Suprapubic skin (tissue), 4 donors: ENCODE measurements around the gene ANGPTL8. TPM values are rescaled to one million over a fixed set of nuclear protein-coding genes. Genes with fewer than 3 reads are reported as not detected.
A peak's percentile ranks its signal among the peaks of the same experiment; 100 is the strongest.

Experiments
- DNase-seq, 2 donors: peaks; one replicate each; pipeline ENCODE4 v3.0.0-alpha.2; 2019; ENCODE audit warnings: low spot score in 2 of 2
- H3K27ac ChIP-seq: fragments of 200-600 bp; sonication (generic); one replicate; pipeline ENCODE4 v1.5.1; 2019
- H3K27me3 ChIP-seq: fragments of 200-600 bp; sonication (generic); one replicate; pipeline ENCODE4 v1.5.1; 2019
- H3K36me3 ChIP-seq: fragments of 200-600 bp; sonication (generic); one replicate; pipeline ENCODE4 v1.5.1; 2019
- H3K4me1 ChIP-seq: fragments of 200-600 bp; sonication (generic); one replicate; pipeline ENCODE4 v1.5.1; 2019
- H3K4me3 ChIP-seq: fragments of 200-600 bp; sonication (generic); one replicate; pipeline ENCODE4 v1.5.1; 2019; ENCODE audit warnings: mild to moderate bottlenecking
- H3K9me3 ChIP-seq: fragments of 200-600 bp; sonication (generic); one replicate; pipeline ENCODE4 v1.5.1; 2019
- EP300 ChIP-seq: sonication (generic); formaldehyde crosslinking; IDR thresholded peaks from one replicate; pipeline ENCODE4 v1.6.1; 2017; ENCODE audit warnings: antibody characterized with exemption
- POLR2A ChIP-seq, 2 donors: fragments of 450-650 bp; IDR thresholded peaks; one replicate each; pipeline ENCODE4 v1.6.1; 2017; ENCODE audit warnings: antibody characterized with exemption in 2 of 2, mild to moderate bottlenecking in 2 of 2, moderate library complexity in 2 of 2
- POLR2AphosphoS5 ChIP-seq, 3 donors: sonication (generic); formaldehyde crosslinking; IDR thresholded peaks; one replicate each; pipeline ENCODE4 v1.6.1; 2017; ENCODE audit warnings: antibody characterized with exemption in 3 of 3
- WGBS: methylation state at CpG from one replicate; pipeline ENCODE4 v1.1.5; 2018; 5-methylcytosine and 5-hydroxymethylcytosine counted together
- total RNA-seq, 4 donors: library from RNA; depleted of rRNA; stranded (reverse); fragments of >200 nt; gene quantifications; one replicate each; pipeline ENCODE4 v1.1.0, GENCODE V29; 2016
- TF ChIP-seq, protein P1 (sequence below), 2 donors: fragments of 200-600 bp in 1 of 2; fragments of 450-650 bp in 1 of 2; sonication (generic) in 1 of 2; IDR thresholded peaks; one replicate each; pipeline ENCODE4 v1.5.1; 2016 to 2019; ENCODE audit warnings: antibody characterized with exemption in 2 of 2, mild to moderate bottlenecking in 1 of 2, moderate library complexity in 1 of 2

The ANGPTL8 gene
- total RNA-seq, 4 donors from 2014 or later: not detected

DNA sequence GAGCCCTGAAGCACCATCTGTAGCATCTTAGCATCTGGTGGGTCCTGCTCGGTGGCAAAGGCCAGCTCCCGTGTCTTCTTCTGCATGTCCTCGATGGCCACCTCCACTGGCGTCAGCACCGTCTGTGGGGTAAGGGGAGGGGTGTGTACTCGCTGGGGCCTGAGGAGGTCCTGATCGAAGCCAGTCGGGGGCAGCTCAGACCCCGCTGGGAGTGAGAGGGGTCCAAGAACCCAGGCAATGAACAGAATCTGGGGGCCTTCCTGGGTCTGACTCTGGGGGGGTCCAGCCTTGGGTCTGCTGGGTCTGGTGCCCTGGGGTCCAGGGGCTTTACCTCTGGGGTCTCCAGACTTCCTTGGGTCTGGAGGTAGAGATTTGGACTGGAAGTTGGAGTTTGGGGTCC is 38.5 kb upstream of the ANGPTL8 start:
- Histone ChIP-seq H3K4me3 (no peak overlapping the region), H3K4me1 (peaks cover 53% of the 10 kb centered on the region), H3K27me3 (no peaks in the 10 kb centered on the region), H3K27ac (no peak overlapping the region), H3K36me3 (peaks cover 24% of the 10 kb centered on the region), H3K9me3 (no peaks in the 10 kb centered on the region)
- 89% methylated on average over 7 of the region's 9 CpGs for WGBS
- TF ChIP-seq POLR2A (IDR thresholded peaks at IDR 0.05): no peak
- no peak for TF ChIP-seq EP300
- no peak for TF ChIP-seq POLR2AphosphoS5 (IDR thresholded peaks at IDR 0.05)
- TF ChIP-seq, protein P1, sequence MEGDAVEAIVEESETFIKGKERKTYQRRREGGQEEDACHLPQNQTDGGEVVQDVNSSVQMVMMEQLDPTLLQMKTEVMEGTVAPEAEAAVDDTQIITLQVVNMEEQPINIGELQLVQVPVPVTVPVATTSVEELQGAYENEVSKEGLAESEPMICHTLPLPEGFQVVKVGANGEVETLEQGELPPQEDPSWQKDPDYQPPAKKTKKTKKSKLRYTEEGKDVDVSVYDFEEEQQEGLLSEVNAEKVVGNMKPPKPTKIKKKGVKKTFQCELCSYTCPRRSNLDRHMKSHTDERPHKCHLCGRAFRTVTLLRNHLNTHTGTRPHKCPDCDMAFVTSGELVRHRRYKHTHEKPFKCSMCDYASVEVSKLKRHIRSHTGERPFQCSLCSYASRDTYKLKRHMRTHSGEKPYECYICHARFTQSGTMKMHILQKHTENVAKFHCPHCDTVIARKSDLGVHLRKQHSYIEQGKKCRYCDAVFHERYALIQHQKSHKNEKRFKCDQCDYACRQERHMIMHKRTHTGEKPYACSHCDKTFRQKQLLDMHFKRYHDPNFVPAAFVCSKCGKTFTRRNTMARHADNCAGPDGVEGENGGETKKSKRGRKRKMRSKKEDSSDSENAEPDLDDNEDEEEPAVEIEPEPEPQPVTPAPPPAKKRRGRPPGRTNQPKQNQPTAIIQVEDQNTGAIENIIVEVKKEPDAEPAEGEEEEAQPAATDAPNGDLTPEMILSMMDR (IDR thresholded peaks at IDR 0.05): no peak
- no peak for DNase-seq

GRCh38 chr19:11201791-11202190 is 37.6 kb upstream of the ANGPTL8 start:
- H3K27me3 ChIP-seq: no peaks in the 10 kb centered on the region
- no peak for DNase-seq
- TF ChIP-seq POLR2A (IDR thresholded peaks at IDR 0.05): no peak
- TF ChIP-seq, protein P1 (IDR thresholded peaks at IDR 0.05): no peak
- no peak for TF ChIP-seq EP300
- TF ChIP-seq POLR2AphosphoS5 (IDR thresholded peaks at IDR 0.05): no peak
- no peak overlapping the region for H3K27ac ChIP-seq
- peaks cover 44% of the 10 kb centered on the region for H3K4me1 ChIP-seq
- WGBS: 96% methylated on average over 22 of the region's 24 CpGs
- no peak overlapping the region for H3K4me3 ChIP-seq
- no peaks in the 10 kb centered on the region for H3K9me3 ChIP-seq
- peaks cover 25% of the 10 kb centered on the region for H3K36me3 ChIP-seq

- H3K36me3 ChIP-seq: peaks cover 33% of the 10 kb centered on the region
- H3K4me3 ChIP-seq: no peak overlapping the region
- no peak for TF ChIP-seq POLR2AphosphoS5 (IDR thresholded peaks at IDR 0.05)
- no peak for TF ChIP-seq EP300
- TF ChIP-seq, protein P1 (IDR thresholded peaks at IDR 0.05): no peak
- no peak for TF ChIP-seq POLR2A (IDR thresholded peaks at IDR 0.05)
- WGBS: 87% methylated on average over 20 of the region's 20 CpGs
- no peaks in the 10 kb centered on the region for H3K9me3 ChIP-seq
- H3K4me1 ChIP-seq: peaks cover 41% of the 10 kb centered on the region
- no peak for DNase-seq
- peak overlapping the region; percentile 73 for H3K27ac ChIP-seq
- H3K27me3 ChIP-seq: no peaks in the 10 kb centered on the region
Observed at GRCh38 chr19:11202488-11203193, 36.8 kb upstream of the ANGPTL8 start.

GRCh38 chr19:11203194-11204075 is 36.0 kb upstream of the ANGPTL8 start:
- H3K27ac ChIP-seq: peak overlapping the region; percentile 73
- no peak overlapping the region for H3K4me3 ChIP-seq
- 41% methylated on average over 16 of the region's 17 CpGs for WGBS
- no peaks in the 10 kb centered on the region for H3K9me3 ChIP-seq
- no peaks in the 10 kb centered on the region for H3K27me3 ChIP-seq
- peak; percentile 86 to 89 for DNase-seq
- H3K36me3 ChIP-seq: peaks cover 38% of the 10 kb centered on the region
- TF ChIP-seq EP300 (no peak), POLR2AphosphoS5 (IDR thresholded peaks at IDR 0.05) (peak in 1 of 3 donors; percentile 53), POLR2A (IDR thresholded peaks at IDR 0.05) (no peak)
- TF ChIP-seq, protein P1 (IDR thresholded peaks at IDR 0.05): peak; percentile 63 to 78
- peaks cover 33% of the 10 kb centered on the region for H3K4me1 ChIP-seq

DNA sequence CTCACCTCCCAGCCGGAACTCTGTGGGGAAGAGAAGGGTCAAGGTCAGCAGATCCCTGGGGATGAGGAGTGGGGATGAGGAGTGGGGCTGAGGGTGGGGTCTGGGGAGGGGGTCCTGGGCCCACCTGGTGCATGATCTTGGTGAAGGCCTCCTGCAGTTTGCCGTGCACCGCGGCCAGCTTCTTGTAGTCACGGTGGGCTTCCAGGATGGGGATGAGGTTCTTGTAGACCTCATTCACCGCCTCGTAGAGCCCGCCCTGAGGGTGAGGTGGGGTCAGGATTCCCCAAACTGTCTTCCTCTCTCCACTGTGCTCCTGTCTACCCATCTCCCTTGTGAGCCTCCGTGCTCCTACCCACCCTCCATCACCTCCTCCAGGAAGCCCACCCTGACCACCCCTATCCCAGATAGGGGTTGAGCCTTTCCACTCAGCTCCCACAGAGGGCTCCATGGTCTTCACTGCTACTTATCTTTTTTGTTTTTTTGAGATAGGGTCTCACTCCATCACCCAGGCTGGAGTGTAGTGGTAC is 35.3 kb upstream of the ANGPTL8 start:
- H3K4me3 ChIP-seq: no peak overlapping the region
- no peaks in the 10 kb centered on the region for H3K9me3 ChIP-seq
- no peaks in the 10 kb centered on the region for H3K27me3 ChIP-seq
- H3K36me3 ChIP-seq: peaks cover 45% of the 10 kb centered on the region
- 76% methylated on average over 9 of the region's 9 CpGs for WGBS
- peaks cover 26% of the 10 kb centered on the region for H3K4me1 ChIP-seq
- DNase-seq: no peak
- TF ChIP-seq POLR2A (IDR thresholded peaks at IDR 0.05) (no peak), EP300 (no peak), POLR2AphosphoS5 (IDR thresholded peaks at IDR 0.05) (no peak)
- TF ChIP-seq, protein P1 (IDR thresholded peaks at IDR 0.05): no peak
- peak overlapping the region; percentile 45 for H3K27ac ChIP-seq
